Gastrocnemius medialis (tissue), 4 donors: Measurements from ENCODE around the gene ENTREP1.

Source experiments
- CTCF ChIP-seq, 5 experiments: fragments of 450-650 bp in 3 of 5; fragments of 200-600 bp in 2 of 5; sonication (generic) in 2 of 5; IDR thresholded peaks in 4 of 5; conservative IDR thresholded peaks in 1 of 5; 1 replicate in 4 of 5; 2 replicates in 1 of 5; pipeline ENCODE4 v1.5.1; 2016 to 2019; ENCODE audit warnings: antibody characterized with exemption in 5 of 5, mild to moderate bottlenecking in 3 of 5, moderate library complexity in 3 of 5
- POLR2A ChIP-seq, 2 donors: fragments of 450-650 bp; IDR thresholded peaks; one replicate each; pipeline ENCODE4 v1.6.1; 2017; ENCODE audit warnings: antibody characterized with exemption in 2 of 2, mild to moderate bottlenecking in 2 of 2, moderate library complexity in 2 of 2

GRCh38 chr9:69308206-69308931 lies 16.6 kb upstream of the ENTREP1 start:
- no peak for TF ChIP-seq CTCF (IDR thresholded peaks at IDR 0.05 in 4 of 5, conservative IDR thresholded peaks at IDR 0.05 in 1 of 5)
- no peak for TF ChIP-seq POLR2A (IDR thresholded peaks at IDR 0.05)
